ENCODE data around the gene GNMT. TPM values are rescaled to one million over a fixed set of nuclear protein-coding genes. Genes with fewer than 3 reads are reported as not detected.

GNMT gene
- total and polyA plus RNA-seq, 4 donors = 0.20 to 5.1 (median 1.8) TPM

GRCh38 chr6:42962096-42962495 lies 1.5 kb downstream of the GNMT start:
- H3K4me1 ChIP-seq (ENCODE audit: control insufficient read depth, insufficient read depth, low read length) = peaks cover 16% of the 10 kb centered on the region
- H3K9me3 ChIP-seq (ENCODE audit: control insufficient read depth, insufficient read depth, low read length) = no peaks in the 10 kb centered on the region
- peaks cover 11% of the 10 kb centered on the region for H3K27me3 ChIP-seq (ENCODE audit: control insufficient read depth, insufficient read depth, low read length)
- no peak overlapping the region for H3K4me3 ChIP-seq (ENCODE audit: low read depth, low read length)
- 83% methylated on average over 4 of the region's 12 CpGs for WGBS (ENCODE audit: insufficient coverage)
- H3K27ac ChIP-seq (ENCODE audit: low read depth, low read length) = no peak overlapping the region
- no peak for DNase-seq (ENCODE audit: low read depth in 4 of 6, low spot score in 6 of 6)
- peaks cover 63% of the 10 kb centered on the region for H3K36me3 ChIP-seq (ENCODE audit: control insufficient read depth, insufficient read depth, low read length)

DNA sequence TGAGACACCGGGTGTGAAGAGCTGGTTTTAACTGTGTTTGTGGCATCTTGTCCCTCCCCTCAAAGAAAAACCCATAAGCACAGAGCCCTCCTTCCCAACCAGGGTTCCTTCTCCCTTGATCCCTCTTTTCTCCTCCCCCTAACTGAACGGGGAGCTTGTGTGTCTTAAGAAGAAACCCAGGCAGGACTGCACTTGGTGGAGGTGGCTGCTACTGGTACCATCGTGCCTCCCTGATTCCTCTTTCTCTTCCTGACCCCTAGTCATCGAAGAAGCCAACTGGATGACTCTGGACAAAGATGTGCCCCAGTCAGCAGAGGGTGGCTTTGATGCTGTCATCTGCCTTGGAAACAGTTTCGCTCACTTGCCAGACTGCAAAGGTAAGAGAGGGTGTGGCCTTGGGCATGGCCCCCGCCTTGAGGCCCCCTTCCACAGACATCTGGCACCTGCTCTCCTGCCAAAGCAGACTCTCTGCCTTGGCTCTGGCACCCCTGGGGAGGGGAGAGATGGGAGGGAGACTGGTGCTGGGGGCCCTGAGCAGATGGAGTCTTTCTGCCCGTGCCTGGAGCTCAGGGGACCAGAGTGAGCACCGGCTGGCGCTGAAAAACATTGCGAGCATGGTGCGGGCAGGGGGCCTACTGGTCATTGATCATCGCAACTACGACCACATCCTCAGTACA lies 2.1 kb downstream of the GNMT start:
- peak in 1 of 6 donors; percentile 28 for DNase-seq (ENCODE audit: low read depth in 4 of 6, low spot score in 6 of 6)
- Histone ChIP-seq H3K4me1 (ENCODE audit: control insufficient read depth, insufficient read depth, low read length) (peaks cover 16% of the 10 kb centered on the region), H3K4me3 (ENCODE audit: low read depth, low read length) (no peak overlapping the region), H3K27me3 (ENCODE audit: control insufficient read depth, insufficient read depth, low read length) (peaks cover 11% of the 10 kb centered on the region), H3K27ac (ENCODE audit: low read depth, low read length) (no peak overlapping the region), H3K36me3 (ENCODE audit: control insufficient read depth, insufficient read depth, low read length) (peaks cover 69% of the 10 kb centered on the region), H3K9me3 (ENCODE audit: control insufficient read depth, insufficient read depth, low read length) (no peaks in the 10 kb centered on the region)
- 91% methylated on average over 6 of the region's 13 CpGs for WGBS (ENCODE audit: insufficient coverage)

- H3K4me1 ChIP-seq (ENCODE audit: control insufficient read depth, insufficient read depth, low read length) = peaks cover 16% of the 10 kb centered on the region
- no peak overlapping the region for H3K27ac ChIP-seq (ENCODE audit: low read depth, low read length)
- H3K4me3 ChIP-seq (ENCODE audit: low read depth, low read length) = no peak overlapping the region
- H3K27me3 ChIP-seq (ENCODE audit: control insufficient read depth, insufficient read depth, low read length) = peaks cover 11% of the 10 kb centered on the region
- peaks cover 75% of the 10 kb centered on the region for H3K36me3 ChIP-seq (ENCODE audit: control insufficient read depth, insufficient read depth, low read length)
- no peak for DNase-seq (ENCODE audit: low read depth in 4 of 6, low spot score in 6 of 6)
- H3K9me3 ChIP-seq (ENCODE audit: control insufficient read depth, insufficient read depth, low read length) = no peaks in the 10 kb centered on the region
- WGBS (ENCODE audit: insufficient coverage) = 81% methylated on average over 11 of the region's 12 CpGs
These were observed 2.8 kb downstream of the GNMT start for GRCh38 chr6:42963179-42963854.

- Histone ChIP-seq H3K4me3 (ENCODE audit: low read depth, low read length) (no peak overlapping the region), H3K27ac (ENCODE audit: low read depth, low read length) (no peak overlapping the region), H3K4me1 (ENCODE audit: control insufficient read depth, insufficient read depth, low read length) (peaks cover 16% of the 10 kb centered on the region), H3K36me3 (ENCODE audit: control insufficient read depth, insufficient read depth, low read length) (peaks cover 82% of the 10 kb centered on the region), H3K27me3 (ENCODE audit: control insufficient read depth, insufficient read depth, low read length) (peaks cover 11% of the 10 kb centered on the region), H3K9me3 (ENCODE audit: control insufficient read depth, insufficient read depth, low read length) (no peaks in the 10 kb centered on the region)
- 82% methylated on average over 7 of the region's 9 CpGs for WGBS (ENCODE audit: insufficient coverage)
- peak in 1 of 6 donors; percentile 16 for DNase-seq (ENCODE audit: low read depth in 4 of 6, low spot score in 6 of 6)
These were observed 3.5 kb downstream of the GNMT start for GRCh38 chr6:42963855-42964605.

- H3K4me3 ChIP-seq (ENCODE audit: low read depth, low read length) = no peak overlapping the region
- H3K9me3 ChIP-seq (ENCODE audit: control insufficient read depth, insufficient read depth, low read length) = no peaks in the 10 kb centered on the region
- WGBS (ENCODE audit: insufficient coverage) = 67% methylated on average over 6 of the region's 7 CpGs
- peaks cover 84% of the 10 kb centered on the region for H3K36me3 ChIP-seq (ENCODE audit: control insufficient read depth, insufficient read depth, low read length)
- no peak for DNase-seq (ENCODE audit: low read depth in 4 of 6, low spot score in 6 of 6)
- H3K27me3 ChIP-seq (ENCODE audit: control insufficient read depth, insufficient read depth, low read length) = no peaks in the 10 kb centered on the region
- no peaks in the 10 kb centered on the region for H3K4me1 ChIP-seq (ENCODE audit: control insufficient read depth, insufficient read depth, low read length)
- H3K27ac ChIP-seq (ENCODE audit: low read depth, low read length) = no peak overlapping the region
These were observed 6.0 kb downstream of the GNMT start for GRCh38 chr6:42966571-42966970.

GRCh38 chr6:42967228-42967627 lies 6.7 kb downstream of the GNMT start:
- Histone ChIP-seq H3K36me3 (ENCODE audit: control insufficient read depth, insufficient read depth, low read length) (peaks cover 78% of the 10 kb centered on the region), H3K4me3 (ENCODE audit: low read depth, low read length) (no peak overlapping the region), H3K27ac (ENCODE audit: low read depth, low read length) (no peak overlapping the region), H3K4me1 (ENCODE audit: control insufficient read depth, insufficient read depth, low read length) (no peaks in the 10 kb centered on the region), H3K27me3 (ENCODE audit: control insufficient read depth, insufficient read depth, low read length) (no peaks in the 10 kb centered on the region), H3K9me3 (ENCODE audit: control insufficient read depth, insufficient read depth, low read length) (no peaks in the 10 kb centered on the region)
- no peak for DNase-seq (ENCODE audit: low read depth in 4 of 6, low spot score in 6 of 6)
- WGBS (ENCODE audit: insufficient coverage) = 91% methylated on average over 11 of the region's 11 CpGs

DNA sequence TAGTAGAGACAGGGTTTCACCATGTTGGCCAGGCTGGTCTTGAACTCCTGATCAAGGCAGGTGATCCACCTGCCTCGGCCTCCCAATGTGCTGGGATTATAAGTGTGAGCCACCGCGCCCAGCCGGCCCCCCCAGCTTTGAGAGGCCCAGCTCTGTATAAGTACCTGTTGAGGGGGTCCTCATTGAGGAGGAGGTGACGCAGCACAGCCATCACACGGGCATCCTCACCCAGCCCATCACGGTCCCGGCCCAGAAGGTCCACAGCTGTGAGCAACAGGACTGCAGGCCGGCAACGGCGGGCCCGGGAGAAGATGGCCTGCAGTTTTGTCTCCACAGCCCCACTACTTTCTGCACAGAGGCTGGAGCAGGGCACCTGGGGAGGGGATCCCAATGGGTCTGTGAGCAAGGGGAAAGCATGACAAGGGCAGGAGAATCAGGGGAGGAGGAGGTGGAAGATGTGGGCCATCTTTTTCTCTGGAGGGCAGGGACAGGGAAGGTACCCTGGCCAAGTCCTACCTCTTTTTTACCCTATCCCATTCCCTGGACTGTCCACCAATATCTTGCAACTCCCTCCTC lies 7.7 kb downstream of the GNMT start:
- H3K27me3 ChIP-seq (ENCODE audit: control insufficient read depth, insufficient read depth, low read length) = no peaks in the 10 kb centered on the region
- DNase-seq (ENCODE audit: low read depth in 4 of 6, low spot score in 6 of 6) = no peak
- H3K4me1 ChIP-seq (ENCODE audit: control insufficient read depth, insufficient read depth, low read length) = no peaks in the 10 kb centered on the region
- H3K4me3 ChIP-seq (ENCODE audit: low read depth, low read length) = no peak overlapping the region
- no peaks in the 10 kb centered on the region for H3K9me3 ChIP-seq (ENCODE audit: control insufficient read depth, insufficient read depth, low read length)
- peaks cover 71% of the 10 kb centered on the region for H3K36me3 ChIP-seq (ENCODE audit: control insufficient read depth, insufficient read depth, low read length)
- WGBS (ENCODE audit: insufficient coverage) = 89% methylated on average over 6 of the region's 12 CpGs
- no peak overlapping the region for H3K27ac ChIP-seq (ENCODE audit: low read depth, low read length)

DNA sequence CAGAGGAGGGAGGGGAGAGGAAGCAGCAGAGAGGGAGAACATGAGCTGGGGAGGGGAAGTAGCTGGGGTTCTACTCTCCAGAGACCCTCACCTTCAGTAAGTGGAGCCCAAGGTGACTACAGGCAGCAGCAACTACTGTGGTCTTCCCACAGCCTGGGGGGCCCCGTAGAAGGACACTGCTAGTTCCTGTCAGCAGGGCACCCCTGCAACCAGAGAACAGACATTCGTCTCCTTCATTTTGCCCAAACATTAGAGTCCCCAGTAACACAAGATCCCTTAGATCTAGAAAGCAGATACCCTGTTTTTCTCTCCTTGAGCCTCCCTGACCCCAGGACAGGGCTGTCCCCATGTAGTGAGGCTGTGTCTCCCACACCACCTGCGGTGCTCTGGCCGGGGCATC lies 8.2 kb downstream of the GNMT start:
- H3K27me3 ChIP-seq (ENCODE audit: control insufficient read depth, insufficient read depth, low read length) = no peaks in the 10 kb centered on the region
- H3K9me3 ChIP-seq (ENCODE audit: control insufficient read depth, insufficient read depth, low read length) = no peaks in the 10 kb centered on the region
- no peak overlapping the region for H3K27ac ChIP-seq (ENCODE audit: low read depth, low read length)
- 97% methylated on average over 3 of the region's 4 CpGs for WGBS (ENCODE audit: insufficient coverage)
- DNase-seq (ENCODE audit: low read depth in 4 of 6, low spot score in 6 of 6) = no peak
- H3K4me3 ChIP-seq (ENCODE audit: low read depth, low read length) = no peak overlapping the region
- H3K4me1 ChIP-seq (ENCODE audit: control insufficient read depth, insufficient read depth, low read length) = no peaks in the 10 kb centered on the region
- H3K36me3 ChIP-seq (ENCODE audit: control insufficient read depth, insufficient read depth, low read length) = peaks cover 71% of the 10 kb centered on the region

GRCh38 chr6:42969431-42969830 lies 8.9 kb downstream of the GNMT start:
- DNase-seq (ENCODE audit: low read depth in 4 of 6, low spot score in 6 of 6) = no peak
- 100% methylated on average over 1 of the region's 2 CpGs for WGBS (ENCODE audit: insufficient coverage)
- H3K9me3 ChIP-seq (ENCODE audit: control insufficient read depth, insufficient read depth, low read length) = no peaks in the 10 kb centered on the region
- no peaks in the 10 kb centered on the region for H3K27me3 ChIP-seq (ENCODE audit: control insufficient read depth, insufficient read depth, low read length)
- no peak overlapping the region for H3K4me3 ChIP-seq (ENCODE audit: low read depth, low read length)
- H3K36me3 ChIP-seq (ENCODE audit: control insufficient read depth, insufficient read depth, low read length) = peaks cover 66% of the 10 kb centered on the region
- no peak overlapping the region for H3K27ac ChIP-seq (ENCODE audit: low read depth, low read length)
- no peaks in the 10 kb centered on the region for H3K4me1 ChIP-seq (ENCODE audit: control insufficient read depth, insufficient read depth, low read length)
